Measurements from ENCODE around the gene IFITM1. TPM values are rescaled to one million over a fixed set of nuclear protein-coding genes. Genes with fewer than 3 reads are reported as not detected.
"Not testable (repeated sequence)": the region's sequence is repeated elsewhere in the genome, so short reads cannot be mapped to it uniquely, and the experiment has no call there.

Gene IFITM1
- total RNA-seq, 2 experiments from 2014 or later = 1,182 to 1,374 TPM

DNA sequence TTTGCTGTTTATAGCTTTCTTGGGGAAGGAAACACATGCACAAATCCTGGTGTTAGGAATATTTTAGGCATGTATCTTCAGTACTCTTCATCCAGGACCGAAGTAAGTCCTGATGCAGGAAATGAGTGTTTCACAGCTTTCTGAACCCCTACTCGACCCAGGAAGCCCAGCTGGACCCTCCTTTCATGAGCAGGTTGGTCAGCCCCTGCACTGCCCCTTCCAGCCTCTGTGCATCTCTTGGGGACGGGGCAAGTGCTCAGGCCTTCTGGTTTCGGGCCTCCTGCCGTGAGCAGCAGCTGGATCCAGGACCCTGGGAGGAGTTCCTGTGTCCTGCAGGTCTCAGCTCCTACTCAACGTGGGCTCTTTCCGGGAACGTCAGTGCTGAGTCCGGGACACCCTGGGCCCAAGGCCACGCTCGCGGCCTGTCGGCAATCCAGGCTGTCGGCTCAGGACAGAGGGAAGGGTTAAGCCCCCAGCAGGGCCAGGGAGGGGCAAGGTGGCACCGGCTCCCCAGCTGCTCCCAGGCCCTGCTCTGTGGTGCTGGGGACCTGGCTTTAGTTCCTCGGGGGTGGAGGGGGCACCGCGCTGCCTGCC is 3.8 kb upstream of the IFITM1 start:
- peaks cover 36% of the 10 kb centered on the region for H3K36me3 Mint-ChIP-seq
- peaks cover 32% of the 10 kb centered on the region for H3K4me1 Mint-ChIP-seq

DNA sequence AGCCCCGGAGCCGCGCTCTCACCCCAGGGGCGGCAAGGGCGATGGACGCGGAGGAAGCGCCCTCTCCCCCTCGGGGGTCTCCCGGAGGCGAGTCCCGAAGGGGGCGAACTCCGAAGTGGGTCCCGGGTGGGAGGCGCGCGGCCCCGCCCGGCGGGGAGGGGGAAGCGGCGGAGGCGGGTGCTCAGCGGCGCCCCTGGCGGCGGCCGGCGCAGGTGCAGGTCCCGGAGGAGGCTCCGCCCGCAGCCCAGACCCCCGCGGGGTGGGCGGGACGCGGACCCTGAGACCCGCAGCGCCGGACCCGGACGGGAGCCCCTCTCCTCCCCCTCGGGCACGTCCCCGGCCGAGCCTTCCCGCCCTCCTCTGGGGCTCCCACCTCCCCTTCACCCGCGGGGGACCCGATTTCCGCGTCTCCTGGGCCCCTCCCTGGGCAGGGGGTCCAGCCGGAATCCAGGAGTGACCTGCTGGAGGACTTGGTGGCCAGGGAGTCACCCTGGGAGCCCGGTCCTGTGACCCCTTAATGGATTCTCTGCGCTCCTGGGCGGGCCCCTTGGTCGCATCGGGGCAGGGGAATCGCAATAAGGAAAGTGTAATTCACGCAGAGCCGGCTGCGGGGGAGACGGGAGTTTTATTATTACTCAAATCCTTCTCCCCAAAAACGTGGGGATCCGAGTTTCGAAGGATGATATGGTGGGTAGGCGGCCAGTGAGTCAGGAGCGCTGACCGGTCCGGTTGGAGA is 2.7 kb upstream of the IFITM1 start:
- ATAC-seq (ENCODE audit: low read depth) = peak; percentile 1
- POLR2A ChIA-PET = interaction anchor here (1.0 to 7.2 kb wide), 15 partner anchors 9 to 195 kb away, joined by 3 to 200 read pairs (median 11); partner anchors contain the start of genes BET1L, IFITM5, NLRP6 and PGGHG
- H3K9me3 Mint-ChIP-seq, H3K27me3 Mint-ChIP-seq, DNase-seq: not testable (repeated sequence)
- Mint-ChIP-seq H3K27ac (peak overlapping the region; percentile 100), H3K4me3 (peak overlapping the region; percentile 97), H3K4me1 (peaks cover 23% of the 10 kb centered on the region), H3K36me3 (peaks cover 42% of the 10 kb centered on the region)

More for the DNA sequence above, 3.8 kb upstream of the IFITM1 start:
- Mint-ChIP-seq H3K4me3 (peak overlapping the region; percentile 90), H3K27ac (peak overlapping the region; percentile 94)
- peak; percentile 53 for DNase-seq
- not testable (repeated sequence) for ATAC-seq (ENCODE audit: low read depth); H3K27me3 Mint-ChIP-seq; H3K9me3 Mint-ChIP-seq
- POLR2A ChIA-PET = interaction anchor here (0.6 to 5.0 kb wide), 16 partner anchors 7 to 525 kb away, joined by 3 to 61 read pairs (median 9); partner anchors contain the start of genes IFITM5, NLRP6 and PGGHG

DNA sequence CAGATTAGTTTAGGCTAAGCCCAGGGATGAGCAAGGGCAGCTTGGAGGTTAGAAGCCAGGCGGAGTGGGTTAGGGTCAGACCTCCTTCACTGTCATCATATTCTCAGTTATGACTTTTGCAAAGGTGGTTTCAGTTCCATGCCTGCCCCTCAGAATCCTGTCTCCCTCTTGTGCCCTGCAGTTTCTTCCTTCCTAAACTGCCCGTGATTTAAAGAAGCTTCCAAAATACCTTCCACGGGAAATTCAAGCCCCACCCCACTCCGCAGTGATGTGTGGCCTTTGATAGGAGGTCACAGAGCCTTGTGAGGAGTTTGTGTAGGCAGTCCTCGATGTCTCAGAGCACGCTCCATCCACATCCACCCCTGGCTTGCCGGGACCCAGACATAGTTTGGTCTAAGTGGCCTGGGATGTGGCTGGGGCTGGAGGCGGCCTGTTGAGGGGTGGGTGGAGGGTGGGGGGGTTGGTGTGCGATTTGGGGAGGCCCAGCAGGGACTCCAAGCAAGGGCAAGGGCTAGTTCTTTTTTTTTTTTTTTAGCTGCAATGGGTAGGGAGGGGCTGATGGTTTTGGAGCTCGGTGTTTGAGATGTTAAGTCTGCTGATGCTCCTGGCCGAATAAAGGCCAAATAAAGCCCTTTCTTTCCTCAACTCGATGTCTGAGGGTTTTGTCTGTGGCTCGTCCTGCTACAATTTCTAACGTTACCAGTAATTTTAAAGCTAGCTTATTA is 1.6 kb upstream of the IFITM1 start:
- Mint-ChIP-seq H3K4me1 (peaks cover 22% of the 10 kb centered on the region), H3K9me3 (no peaks in the 10 kb centered on the region), H3K27ac (peak overlapping the region; percentile 100), H3K36me3 (peaks cover 52% of the 10 kb centered on the region), H3K27me3 (no peaks in the 10 kb centered on the region), H3K4me3 (peak overlapping the region; percentile 97)
- no peak for DNase-seq
- POLR2A ChIA-PET = interaction anchor here (0.5 to 7.2 kb wide), 25 partner anchors 8 to 223 kb away, joined by 3 to 200 read pairs (median 6); partner anchors contain the start of genes BET1L, HRAS, IFITM5 and NLRP6
- ATAC-seq (ENCODE audit: low read depth) = peak; percentile 6

DNA sequence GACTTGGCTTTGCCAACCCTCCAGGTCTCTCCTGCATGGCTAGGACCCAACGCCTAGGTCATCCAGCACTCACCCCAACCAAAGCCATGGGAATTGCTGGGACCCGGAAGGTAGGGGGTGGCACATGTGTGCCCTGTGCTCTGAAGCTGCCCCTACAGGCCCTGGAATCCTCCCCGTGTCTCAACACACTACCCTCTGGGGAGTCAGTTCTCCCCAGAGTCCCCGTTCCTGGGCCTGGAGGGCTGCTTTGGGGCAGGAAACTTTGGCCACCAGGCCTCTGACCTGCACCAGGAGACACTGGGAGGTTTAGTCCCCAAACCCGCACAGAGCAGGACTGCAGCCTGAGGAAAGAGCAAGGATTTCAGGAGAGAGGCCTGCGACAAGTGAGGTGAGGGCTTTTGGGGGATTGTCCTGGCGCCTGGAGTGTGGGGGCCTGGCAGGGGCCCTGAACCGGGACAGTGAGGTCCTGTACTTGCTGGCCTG is 495 bp upstream of the IFITM1 start:
- POLR2A ChIA-PET = interaction anchor here (0.5 to 7.2 kb wide), 13 partner anchors 8 to 106 kb away, joined by 3 to 200 read pairs (median 19); partner anchors contain the start of genes BET1L, IFITM5, NLRP6 and PGGHG
- H3K36me3 Mint-ChIP-seq = peaks cover 57% of the 10 kb centered on the region
- no peak for DNase-seq
- H3K27me3 Mint-ChIP-seq = no peaks in the 10 kb centered on the region
- no peak for ATAC-seq (ENCODE audit: low read depth)
- H3K4me1 Mint-ChIP-seq = peaks cover 26% of the 10 kb centered on the region
- no peaks in the 10 kb centered on the region for H3K9me3 Mint-ChIP-seq
- peak overlapping the region; percentile 100 for H3K27ac Mint-ChIP-seq
- peak overlapping the region; percentile 97 for H3K4me3 Mint-ChIP-seq

DNA sequence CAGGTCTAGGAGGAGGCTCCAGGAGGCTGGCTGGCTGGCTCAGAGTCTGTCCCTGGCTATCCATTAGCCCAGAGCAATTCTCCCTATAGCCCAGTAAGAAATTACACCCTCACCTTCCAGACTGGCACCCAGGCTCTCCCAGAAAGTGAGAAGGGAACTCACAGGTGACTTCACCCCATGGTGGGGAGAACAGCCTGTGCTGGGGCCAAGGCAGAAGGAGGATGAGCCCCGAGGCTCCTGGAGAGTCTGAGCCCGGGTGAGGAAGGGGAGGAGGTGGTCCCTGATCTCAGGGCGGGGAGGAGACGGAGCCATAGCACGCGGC is 675 bp downstream of the IFITM1 start:
- H3K27ac Mint-ChIP-seq = peak overlapping the region; percentile 100
- POLR2A ChIA-PET = interaction anchor here (1.7 to 7.2 kb wide), 7 partner anchors 9 to 46 kb away, joined by 12 to 200 read pairs (median 100); partner anchors contain the start of genes IFITM2, IFITM5, NLRP6 and PGGHG
- peaks cover 24% of the 10 kb centered on the region for H3K4me1 Mint-ChIP-seq
- not testable (repeated sequence) for DNase-seq; ATAC-seq (ENCODE audit: low read depth); H3K9me3 Mint-ChIP-seq; H3K27me3 Mint-ChIP-seq
- peaks cover 46% of the 10 kb centered on the region for H3K36me3 Mint-ChIP-seq
- peak overlapping the region; percentile 97 for H3K4me3 Mint-ChIP-seq

DNA sequence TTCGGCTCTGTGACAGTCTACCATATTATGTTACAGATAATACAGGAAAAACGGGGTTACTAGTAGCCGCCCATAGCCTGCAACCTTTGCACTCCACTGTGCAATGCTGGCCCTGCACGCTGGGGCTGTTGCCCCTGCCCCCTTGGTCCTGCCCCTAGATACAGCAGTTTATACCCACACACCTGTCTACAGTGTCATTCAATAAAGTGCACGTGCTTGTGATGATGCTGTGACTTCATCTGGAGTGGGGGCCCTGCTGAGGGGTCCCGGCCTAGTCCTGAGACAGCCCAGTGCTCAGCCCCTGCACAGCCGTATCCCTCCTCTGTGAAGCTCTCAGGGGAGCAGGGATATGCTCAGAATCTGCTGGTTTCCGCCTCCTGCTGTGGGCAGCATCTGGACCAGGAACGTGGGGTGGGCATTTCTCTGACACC is 1.2 kb downstream of the IFITM1 start:
- H3K4me3 Mint-ChIP-seq = peak overlapping the region; percentile 97
- no peaks in the 10 kb centered on the region for H3K27me3 Mint-ChIP-seq
- POLR2A ChIA-PET = interaction anchor here (0.9 to 7.2 kb wide), 14 partner anchors 9 to 221 kb away, joined by 3 to 200 read pairs (median 16); partner anchors contain the start of genes BET1L, HRAS, IFITM2 and IFITM5
- peak overlapping the region; percentile 100 for H3K27ac Mint-ChIP-seq
- peaks cover 43% of the 10 kb centered on the region for H3K36me3 Mint-ChIP-seq
- no peaks in the 10 kb centered on the region for H3K9me3 Mint-ChIP-seq
- DNase-seq (peak; percentile 63), ATAC-seq (ENCODE audit: low read depth) (no peak)
- H3K4me1 Mint-ChIP-seq = peaks cover 25% of the 10 kb centered on the region

DNA sequence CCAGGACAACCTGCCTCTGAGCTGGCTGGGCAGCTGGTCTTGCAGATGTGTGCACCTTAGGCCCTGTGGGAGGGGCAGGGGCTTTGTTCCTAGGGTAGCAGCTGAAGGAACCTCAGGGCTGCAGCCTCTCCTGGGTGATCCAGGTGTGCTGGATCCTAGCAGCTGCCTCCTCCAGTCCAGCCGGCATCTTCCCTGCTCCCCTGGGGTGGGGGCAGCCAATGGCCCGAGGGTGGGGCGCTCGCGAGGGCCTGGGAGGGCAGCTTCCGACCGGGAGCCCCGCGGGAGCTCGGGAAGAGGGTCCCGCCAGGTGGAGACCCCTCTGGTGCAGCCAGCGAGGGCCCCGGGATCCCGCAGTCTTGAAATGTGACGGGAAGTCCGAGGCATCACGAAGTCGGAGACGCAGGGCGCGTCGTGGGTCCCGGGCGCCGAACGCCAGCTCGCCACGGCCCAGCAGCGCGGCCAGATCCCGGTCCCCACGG is 1.7 kb downstream of the IFITM1 start:
- Mint-ChIP-seq H3K4me3 (peak overlapping the region; percentile 97), H3K9me3 (no peaks in the 10 kb centered on the region), H3K36me3 (peaks cover 48% of the 10 kb centered on the region), H3K27me3 (no peaks in the 10 kb centered on the region), H3K4me1 (peaks cover 29% of the 10 kb centered on the region), H3K27ac (peak overlapping the region; percentile 100)
- ATAC-seq (ENCODE audit: low read depth) = no peak
- POLR2A ChIA-PET = interaction anchor here (0.9 to 7.2 kb wide), 14 partner anchors 10 to 220 kb away, joined by 3 to 200 read pairs (median 16); partner anchors contain the start of genes BET1L, HRAS, IFITM2 and IFITM5
- no peak for DNase-seq

DNA sequence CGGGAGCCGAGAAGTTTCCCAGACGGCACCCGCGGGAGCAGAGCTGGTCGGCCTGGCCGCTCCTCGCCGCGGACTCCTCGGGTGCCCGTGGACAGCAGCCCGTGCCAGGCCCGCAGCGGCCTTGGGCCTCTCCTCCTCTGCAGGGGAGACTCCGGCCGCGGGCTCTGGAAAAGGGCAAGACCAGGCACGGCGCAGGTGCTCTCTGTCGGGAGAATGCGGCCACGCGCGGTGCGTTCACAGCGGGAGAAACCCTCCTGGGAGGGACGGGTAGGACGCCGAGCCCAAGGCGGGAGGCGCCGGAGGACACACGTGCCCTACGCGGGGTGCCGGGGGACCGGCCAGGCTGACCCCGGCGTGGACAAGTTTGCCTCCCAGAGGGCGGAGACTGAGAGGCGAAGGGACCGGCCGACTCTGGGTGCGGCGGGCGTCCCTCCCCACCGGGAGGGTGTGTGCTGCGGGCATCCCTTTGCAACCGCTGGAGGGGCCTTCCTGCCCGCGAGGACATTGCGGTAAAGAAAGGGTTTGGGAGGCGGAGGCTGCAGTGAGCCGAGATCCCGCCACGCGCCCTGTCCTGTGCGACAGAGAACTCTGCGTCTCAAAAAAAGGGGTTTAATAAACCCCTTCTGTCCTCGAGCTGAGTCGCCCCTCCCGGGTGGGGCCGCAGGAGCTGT is 2.3 kb downstream of the IFITM1 start:
- H3K9me3 Mint-ChIP-seq = no peaks in the 10 kb centered on the region
- no peaks in the 10 kb centered on the region for H3K27me3 Mint-ChIP-seq
- peaks cover 48% of the 10 kb centered on the region for H3K36me3 Mint-ChIP-seq
- H3K27ac Mint-ChIP-seq = peak overlapping the region; percentile 97
- DNase-seq (peak; percentile 78), ATAC-seq (ENCODE audit: low read depth) (no peak)
- POLR2A ChIA-PET = interaction anchor here (0.6 to 7.2 kb wide), 28 partner anchors 7 to 260 kb away, joined by 3 to 200 read pairs (median 6); partner anchors contain the start of genes BET1L, HRAS, IFITM2 and IFITM5
- H3K4me3 Mint-ChIP-seq = peak overlapping the region; percentile 97
- peaks cover 29% of the 10 kb centered on the region for H3K4me1 Mint-ChIP-seq

DNA sequence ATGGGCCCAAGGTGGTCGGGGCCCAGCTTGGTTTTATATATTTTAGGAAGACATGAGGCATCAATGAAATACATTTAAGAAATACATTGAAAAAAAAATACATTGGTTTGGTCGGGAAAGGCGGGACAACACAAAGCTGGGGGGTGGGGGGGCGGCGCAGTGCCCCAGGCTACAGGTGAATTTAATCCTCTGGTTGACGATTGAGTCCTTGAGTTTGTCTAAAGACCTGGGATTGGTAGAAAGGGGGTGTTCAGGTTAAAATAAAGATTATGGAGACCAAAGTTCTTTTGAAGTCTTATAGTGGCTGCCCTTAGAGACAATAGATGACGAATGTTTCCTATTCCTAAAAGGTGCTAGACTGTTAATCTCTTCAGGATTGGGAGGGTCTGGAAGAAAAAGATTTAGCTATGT is 3.1 kb downstream of the IFITM1 start:
- Mint-ChIP-seq H3K27ac (peak overlapping the region; percentile 97), H3K4me1 (peaks cover 28% of the 10 kb centered on the region), H3K9me3 (no peaks in the 10 kb centered on the region), H3K4me3 (peak overlapping the region; percentile 97), H3K36me3 (peaks cover 47% of the 10 kb centered on the region), H3K27me3 (no peaks in the 10 kb centered on the region)
- POLR2A ChIA-PET = interaction anchor here (0.6 to 7.2 kb wide), 24 partner anchors 8 to 259 kb away, joined by 3 to 200 read pairs (median 6); partner anchors contain the start of genes BET1L, HRAS, IFITM2 and IFITM5
- DNase-seq = no peak
- no peak for ATAC-seq (ENCODE audit: low read depth)

DNA sequence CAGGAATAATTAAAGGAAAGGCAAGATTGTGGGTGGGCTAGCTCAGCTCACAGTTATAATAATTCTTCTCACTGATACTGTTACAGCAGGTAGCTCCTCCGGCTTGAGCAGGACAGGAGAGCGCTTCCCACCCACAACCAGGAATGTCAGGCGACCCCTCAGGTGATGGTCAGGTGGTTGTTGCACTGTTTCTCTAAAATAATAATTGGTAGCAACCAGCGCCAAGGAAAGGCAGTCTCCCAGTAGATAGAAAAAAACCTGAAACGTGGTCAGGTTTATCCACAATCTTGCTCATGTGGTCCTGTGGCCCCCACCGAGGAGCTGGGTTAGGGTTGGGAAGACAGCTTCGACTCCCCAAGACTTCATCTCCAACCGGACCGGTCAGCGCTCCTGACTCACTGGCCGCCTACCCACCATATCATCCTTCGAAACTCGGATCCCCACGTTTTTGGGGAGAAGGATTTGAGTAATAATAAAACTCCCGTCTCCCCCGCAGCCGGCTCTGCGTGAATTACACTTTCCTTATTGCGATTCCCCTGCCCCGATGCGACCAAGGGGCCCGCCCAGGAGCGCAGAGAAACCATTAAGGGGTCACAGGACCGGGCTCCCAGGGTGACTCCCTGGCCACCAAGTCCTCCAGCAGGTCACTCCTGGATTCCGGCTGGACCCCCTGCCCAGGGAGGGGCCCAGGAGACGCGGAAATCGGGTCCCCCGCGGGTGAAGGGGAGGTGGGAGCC is 4.0 kb downstream of the IFITM1 start:
- Mint-ChIP-seq H3K27ac (peak overlapping the region; percentile 97), H3K4me1 (peaks cover 26% of the 10 kb centered on the region), H3K4me3 (peak overlapping the region; percentile 97), H3K36me3 (peaks cover 46% of the 10 kb centered on the region)
- DNase-seq = peak; percentile 49
- POLR2A ChIA-PET = interaction anchor here (0.9 to 7.2 kb wide), 19 partner anchors 7 to 131 kb away, joined by 3 to 200 read pairs (median 8); partner anchors contain the start of genes BET1L, IFITM2, IFITM5 and NLRP6
- H3K9me3 Mint-ChIP-seq; ATAC-seq (ENCODE audit: low read depth); H3K27me3 Mint-ChIP-seq: not testable (repeated sequence)

DNA sequence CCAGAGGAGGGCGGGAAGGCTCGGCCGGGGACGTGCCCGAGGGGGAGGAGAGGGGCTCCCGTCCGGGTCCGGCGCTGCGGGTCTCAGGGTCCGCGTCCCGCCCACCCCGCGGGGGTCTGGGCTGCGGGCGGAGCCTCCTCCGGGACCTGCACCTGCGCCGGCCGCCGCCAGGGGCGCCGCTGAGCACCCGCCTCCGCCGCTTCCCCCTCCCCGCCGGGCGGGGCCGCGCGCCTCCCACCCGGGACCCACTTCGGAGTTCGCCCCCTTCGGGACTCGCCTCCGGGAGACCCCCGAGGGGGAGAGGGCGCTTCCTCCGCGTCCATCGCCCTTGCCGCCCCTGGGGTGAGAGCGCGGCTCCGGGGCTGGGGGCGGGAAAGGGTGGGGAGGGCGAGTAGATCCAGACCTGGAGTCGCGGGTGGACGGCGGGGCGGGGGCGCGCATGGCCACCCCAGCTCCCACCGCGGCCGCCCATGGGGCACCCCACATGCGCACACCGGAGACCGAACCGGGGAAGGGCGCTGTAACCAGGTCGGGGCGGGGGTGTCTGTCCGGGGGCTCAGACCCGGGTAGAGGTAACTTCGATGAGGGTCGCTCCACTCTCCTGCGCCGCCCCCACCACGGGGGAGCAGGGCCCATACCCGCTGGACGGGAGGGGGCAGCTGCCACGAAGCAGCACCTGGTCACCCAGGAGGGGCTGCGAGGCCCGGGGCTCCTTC is 4.7 kb downstream of the IFITM1 start:
- peaks cover 45% of the 10 kb centered on the region for H3K36me3 Mint-ChIP-seq
- not testable (repeated sequence) for H3K9me3 Mint-ChIP-seq, H3K4me3 Mint-ChIP-seq, H3K27me3 Mint-ChIP-seq
- H3K27ac Mint-ChIP-seq = peak overlapping the region; percentile 77
- POLR2A ChIA-PET = interaction anchor here (1.3 to 7.2 kb wide), 13 partner anchors 9 to 68 kb away, joined by 4 to 200 read pairs (median 33); partner anchors contain the start of genes IFITM2, IFITM5, NLRP6 and PGGHG
- DNase-seq (peak; percentile 71), ATAC-seq (ENCODE audit: low read depth) (peak; percentile 8)
- H3K4me1 Mint-ChIP-seq = peaks cover 25% of the 10 kb centered on the region
